GM23338 (cell line): Measurements from ENCODE around the gene ERN1.

Source experiments
- CTCF ChIP-seq, 2 experiments: fragments of 200-600 bp in 1 of 2; sonication (generic) in 1 of 2; conservative IDR thresholded peaks; 2 replicates each; pipeline versions ENCODE4 v1.5.1 to v1.6.1; 2016 to 2017; ENCODE audit warnings: antibody characterized with exemption in 2 of 2, low read depth in 2 of 2, mild to moderate bottlenecking in 2 of 2, moderate library complexity in 1 of 2
- EZH2 ChIP-seq: fragments of 200-600 bp; sonication (generic); IDR thresholded peaks from one replicate; pipeline ENCODE4 v1.8.0; 2017; ENCODE audit warnings: antibody characterized with exemption, mild to moderate bottlenecking, low read depth; ENCODE audit not compliant: unreplicated experiment
- EZH2phosphoT487 ChIP-seq: fragments of 200-600 bp; sonication (generic); IDR thresholded peaks from one replicate; pipeline ENCODE4 v1.8.1; 2018; ENCODE audit warnings: antibody characterized with exemption; ENCODE audit not compliant: unreplicated experiment
- POLR2AphosphoS5 ChIP-seq: IDR thresholded peaks from 2 replicates; pipeline ENCODE4 v1.6.1; 2016; ENCODE audit warnings: antibody characterized with exemption, low read depth

GRCh38 chr17:63993368-63993985 is 136.5 kb downstream of the ERN1 start:
- no peak for TF ChIP-seq EZH2phosphoT487
- no peak for TF ChIP-seq POLR2AphosphoS5
- TF ChIP-seq CTCF (conservative IDR thresholded peaks at IDR 0.05; ENCODE audit: low read depth in 2 of 2): no peak
- no peak for TF ChIP-seq EZH2
